Measurements from ENCODE around the gene HDGF. TPM values are rescaled to one million over a fixed set of nuclear protein-coding genes. Genes with fewer than 3 reads are reported as not detected.

Gene HDGF
- total and polyA plus RNA-seq, 9 of the 15 experiments (the other 6 are each of a cell fraction or from before 2014, with no cell fraction given) = 38.8 to 601 (median 400) TPM

- TF ChIP-seq HDAC2 (IDR thresholded peaks at IDR 0.05) (0 out of 2 replicates have a peak, but pooled peaks have one; percentile 32), ZNF140 (CRISPR knock-in tag; IDR thresholded peaks at IDR 0.05) (peak; percentile 55; the same call in 1 of the 2 replicates), ZNF639 (CRISPR knock-in tag; conservative IDR thresholded peaks at IDR 0.05 in 1 of 2, IDR thresholded peaks at IDR 0.05 in 1 of 2) (peak in 1 of 2 experiments; percentile 91; a peak in 2 of 4 replicates), CBX2 (IDR thresholded peaks at IDR 0.05; ENCODE audit: insufficient read depth, low read length, poor library complexity, severe bottlenecking) (no peak), ZC3H11A (IDR thresholded peaks at IDR 0.05; ENCODE audit: low read depth, low read length) (no peak), ZNF584 (CRISPR knock-in tag; IDR thresholded peaks at IDR 0.05; ENCODE audit: low read depth) (peak; percentile 70; the same call in 1 of the 2 replicates), ZNF444 (CRISPR knock-in tag; IDR thresholded peaks at IDR 0.05) (peak; percentile 74; the same call in 1 of the 2 replicates), ESRRB (CRISPR knock-in tag; IDR thresholded peaks at IDR 0.05; ENCODE audit: borderline replicate concordance) (no peak), MTA1 (IDR thresholded peaks at IDR 0.05; ENCODE audit: borderline replicate concordance) (0 out of 2 replicates have a peak, but pooled peaks have one; percentile 21), ZNF121 (CRISPR knock-in tag; conservative IDR thresholded peaks at IDR 0.05) (no peak), FOXA1 (IDR thresholded peaks at IDR 0.05; ENCODE audit: borderline replicate concordance) (no peak), ZNF644 (tag; IDR thresholded peaks at IDR 0.05; ENCODE audit: low read depth) (peak; percentile 73; the same call in 1 of the 2 replicates), DPF2 (IDR thresholded peaks at IDR 0.05) (peak; percentile 76), HDAC1 (IDR thresholded peaks at IDR 0.05) (peak in 1 of 2 experiments; percentile 46; a peak in 1 of 4 replicates), SP1 (CRISPR knock-in tag; IDR thresholded peaks at IDR 0.05) (peak; percentile 39; the same call in 1 of the 2 replicates), RAD21 (CRISPR knock-in tag; conservative IDR thresholded peaks at IDR 0.05 in 1 of 2, IDR thresholded peaks at IDR 0.05 in 1 of 2) (peak in 1 of 2 experiments; percentile 13; a peak in 1 of 4 replicates), ELF1 (tag; IDR thresholded peaks at IDR 0.05) (no peak), SMAD4 (CRISPR knock-in tag; conservative IDR thresholded peaks at IDR 0.05) (peak; percentile 90), TSHZ1 (CRISPR knock-in tag; IDR thresholded peaks at IDR 0.05) (peak; percentile 62; the same call in 1 of the 2 replicates), VEZF1 (CRISPR knock-in tag; IDR thresholded peaks at IDR 0.05) (no peak), ZNF76 (CRISPR knock-in tag; IDR thresholded peaks at IDR 0.05; ENCODE audit: borderline replicate concordance) (peak; percentile 74; the same call in 1 of the 2 replicates), PHF21A (IDR thresholded peaks at IDR 0.05; ENCODE audit: borderline replicate concordance, low read depth) (no peak), NRF1 (conservative IDR thresholded peaks at IDR 0.05 in 1 of 2, IDR thresholded peaks at IDR 0.05 in 1 of 2) (no peak)
Observed at GRCh38 chr1:156755527-156755950, 4.1 kb upstream of the HDGF start (continued).

Measured in K562 (cell line).